Neural cell (in vitro differentiated cells): ENCODE measurements around the gene PHF23. TPM values are rescaled to one million over a fixed set of nuclear protein-coding genes. Genes with fewer than 3 reads are reported as not detected.

Experiments used
- H2AFZ ChIP-seq: fragments of 200-600, 300-800 bp; sonication (generic), shearing (Covaris generic); 2 replicates; pipeline ENCODE4 v1.6.0; 2014; ENCODE audit warnings: low read depth, mild to moderate bottlenecking, antibody characterized with exemption, low read length, moderate library complexity
- H3F3A ChIP-seq: fragments of 200-600 bp; shearing (Covaris generic); 2 replicates; pipeline ENCODE4 v1.6.1; 2016; ENCODE audit warnings: mild to moderate bottlenecking, moderate library complexity, mixed read lengths, antibody characterized with exemption, low read length; ENCODE audit not compliant: insufficient read depth, poor library complexity, severe bottlenecking
- H3K27ac ChIP-seq: fragments of 200-600, 300-800 bp; sonication (generic), shearing (Covaris generic); 2 replicates; pipeline ENCODE4 v1.5.1; 2014; ENCODE audit warnings: mild to moderate bottlenecking, low read length, moderate library complexity
- H3K27me3 ChIP-seq: fragments of 300-800, 200-600 bp; sonication (generic), shearing (Covaris generic); 2 replicates; pipeline ENCODE4 v1.6.0; 2014; ENCODE audit warnings: mild to moderate bottlenecking, low read depth, low read length, moderate library complexity; ENCODE audit not compliant: insufficient read depth
- H3K36me3 ChIP-seq: fragments of 300-800, 200-600 bp; sonication (generic), shearing (Covaris generic); 2 replicates; pipeline ENCODE4 v1.5.1; 2014; ENCODE audit warnings: mild to moderate bottlenecking, antibody characterized with exemption, low read length, moderate library complexity; ENCODE audit not compliant: insufficient read depth
- H3K4me2 ChIP-seq: fragments of 300-800, 200-600 bp; sonication (generic), shearing (Covaris generic); 2 replicates; pipeline ENCODE4 v1.6.0; 2014; ENCODE audit warnings: mild to moderate bottlenecking, low read length
- H3K4me3 ChIP-seq: fragments of 300-800, 200-600 bp; sonication (generic), shearing (Covaris generic); 2 replicates; pipeline ENCODE4 v1.5.1; 2014; ENCODE audit warnings: mild to moderate bottlenecking, low read length, moderate library complexity
- H3K79me2 ChIP-seq: fragments of 200-600 bp; shearing (Covaris generic); replicated peaks from 2 replicates; pipeline ENCODE4 v1.6.0; 2014; ENCODE audit warnings: mild to moderate bottlenecking, low read length, moderate library complexity; ENCODE audit not compliant: insufficient read depth
- H3K9ac ChIP-seq: fragments of 300-800, 200-600 bp; sonication (generic), shearing (Covaris generic); 2 replicates; pipeline ENCODE4 v1.6.1; 2016; ENCODE audit warnings: mild to moderate bottlenecking, low read length, mixed read lengths
- H3K9me2 ChIP-seq: fragments of 200-600 bp; shearing (Covaris generic); 2 replicates; pipeline ENCODE4 v1.6.1; 2016; ENCODE audit warnings: mild to moderate bottlenecking, low read length, mixed read lengths; ENCODE audit not compliant: insufficient read depth
- H3K9me3 ChIP-seq: fragments of 200-600, 300-800 bp; sonication (generic), shearing (Covaris generic); 2 replicates; pipeline ENCODE4 v1.6.1; 2016; ENCODE audit warnings: mild to moderate bottlenecking, mixed run types, low read length, moderate library complexity, mixed read lengths
- H4K20me1 ChIP-seq: fragments of 200-600 bp; shearing (Covaris generic); 2 replicates; pipeline ENCODE4 v1.6.1; 2016; ENCODE audit warnings: mild to moderate bottlenecking, mixed run types; ENCODE audit not compliant: insufficient read depth
- EP300 ChIP-seq: fragments of 450-650 bp; conservative IDR thresholded peaks from 2 replicates; pipeline ENCODE4 v1.6.1; 2014; ENCODE audit warnings: antibody characterized with exemption, mild to moderate bottlenecking, moderate library complexity; ENCODE audit not compliant: poor library complexity, severe bottlenecking
- EZH2 ChIP-seq: fragments of 200-600, 300-800 bp; shearing (Covaris generic), sonication (generic); IDR thresholded peaks from 2 replicates; pipeline ENCODE4 v1.6.1; 2014; ENCODE audit warnings: antibody characterized with exemption, low read length, borderline replicate concordance, mild to moderate bottlenecking; ENCODE audit not compliant: insufficient read depth, poor library complexity, severe bottlenecking
- MXI1 ChIP-seq: fragments of 450-650 bp; conservative IDR thresholded peaks from 2 replicates; pipeline ENCODE4 v1.6.1; 2014; ENCODE audit warnings: antibody characterized with exemption, mild to moderate bottlenecking; ENCODE audit not compliant: poor library complexity, severe bottlenecking
- POLR2AphosphoS5 ChIP-seq: IDR thresholded peaks from 2 replicates; pipeline ENCODE4 v1.6.1; 2012
- RAD21 ChIP-seq: fragments of 450-650 bp; conservative IDR thresholded peaks from 2 replicates; pipeline ENCODE4 v1.6.1; 2014; ENCODE audit warnings: antibody characterized with exemption, mild to moderate bottlenecking, moderate library complexity
- SMC3 ChIP-seq: fragments of 450-650 bp; conservative IDR thresholded peaks from 2 replicates; pipeline ENCODE4 v1.6.1; 2014; ENCODE audit warnings: antibody characterized with exemption, mild to moderate bottlenecking, moderate library complexity; ENCODE audit not compliant: poor library complexity
- TAF1 ChIP-seq: IDR thresholded peaks from 2 replicates; pipeline ENCODE4 v1.6.1; 2012; ENCODE audit warnings: low read depth
- polyA plus RNA-seq: library from polyadenylated mRNA; depleted of rRNA; stranded (reverse); fragments of >200 nt; gene quantifications from 2 replicates; pipeline ENCODE4 v1.2.3, GENCODE V29; 2014
- TF ChIP-seq, protein P1 (sequence below): IDR thresholded peaks from 2 replicates; pipeline ENCODE4 v1.6.1; 2012; ENCODE audit warnings: borderline replicate concordance
- TF ChIP-seq, protein P2 (sequence below): fragments of 450-650 bp; IDR thresholded peaks from 2 replicates; pipeline ENCODE4 v1.5.1; 2014; ENCODE audit warnings: antibody characterized with exemption, mild to moderate bottlenecking, moderate library complexity; ENCODE audit not compliant: poor library complexity, severe bottlenecking

Gene PHF23
- polyA plus RNA-seq, 1 donor from 2014 or later: 55.7 TPM

DNA sequence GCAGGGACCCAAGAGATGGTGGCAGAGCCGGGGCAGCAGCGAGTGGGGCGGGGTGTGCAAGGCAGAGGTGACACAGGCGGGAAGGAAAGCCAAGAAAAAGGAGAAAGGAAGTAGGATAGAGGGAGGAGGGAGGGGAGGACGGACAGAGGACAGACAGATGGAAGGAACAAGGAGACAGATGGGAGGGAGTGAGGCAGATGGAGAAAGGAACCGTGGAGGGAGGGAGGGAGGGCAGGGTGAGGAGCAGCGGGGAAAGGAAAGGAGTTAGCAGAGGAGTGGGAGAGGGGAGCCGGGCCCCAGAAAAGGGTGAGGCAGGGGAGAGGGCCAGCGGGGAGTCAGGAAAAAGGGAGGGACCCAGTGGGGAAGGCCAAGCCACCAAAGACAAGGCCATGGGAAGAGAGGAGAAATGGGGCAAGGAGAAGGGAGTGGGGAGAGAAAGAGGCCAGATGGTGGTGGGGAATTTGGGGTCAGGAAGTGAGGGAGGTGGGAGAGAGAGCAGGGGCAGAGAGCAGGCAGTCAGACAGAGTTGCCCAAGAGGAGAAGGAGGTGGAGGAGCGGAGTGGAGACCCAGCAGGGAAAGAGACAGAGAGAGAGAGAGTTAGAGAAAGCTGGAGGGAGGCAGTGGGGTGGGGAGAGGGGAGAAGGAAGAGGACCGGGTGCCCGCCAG lies 46.9 kb downstream of the PHF23 start:
- Histone ChIP-seq H3K27ac (no peak overlapping the region), H3K36me3 (peaks cover 11% of the 10 kb centered on the region), H3K4me3 (no peak overlapping the region), H3K9me3 (no peaks in the 10 kb centered on the region), H3K27me3 (no peaks in the 10 kb centered on the region), H3F3A (no peaks in the 10 kb centered on the region), H3K79me2 (no peaks in the 10 kb centered on the region), H3K9ac (no peak overlapping the region), H3K4me2 (no peak overlapping the region), H2AFZ (no peak overlapping the region), H3K9me2 (no peaks in the 10 kb centered on the region), H4K20me1 (no peaks in the 10 kb centered on the region)
- TF ChIP-seq SMC3: no peak
- no peak for TF ChIP-seq POLR2AphosphoS5
- TF ChIP-seq MXI1: no peak
- no peak for TF ChIP-seq RAD21
- TF ChIP-seq TAF1: no peak
- TF ChIP-seq EP300: no peak
- TF ChIP-seq, protein P1, sequence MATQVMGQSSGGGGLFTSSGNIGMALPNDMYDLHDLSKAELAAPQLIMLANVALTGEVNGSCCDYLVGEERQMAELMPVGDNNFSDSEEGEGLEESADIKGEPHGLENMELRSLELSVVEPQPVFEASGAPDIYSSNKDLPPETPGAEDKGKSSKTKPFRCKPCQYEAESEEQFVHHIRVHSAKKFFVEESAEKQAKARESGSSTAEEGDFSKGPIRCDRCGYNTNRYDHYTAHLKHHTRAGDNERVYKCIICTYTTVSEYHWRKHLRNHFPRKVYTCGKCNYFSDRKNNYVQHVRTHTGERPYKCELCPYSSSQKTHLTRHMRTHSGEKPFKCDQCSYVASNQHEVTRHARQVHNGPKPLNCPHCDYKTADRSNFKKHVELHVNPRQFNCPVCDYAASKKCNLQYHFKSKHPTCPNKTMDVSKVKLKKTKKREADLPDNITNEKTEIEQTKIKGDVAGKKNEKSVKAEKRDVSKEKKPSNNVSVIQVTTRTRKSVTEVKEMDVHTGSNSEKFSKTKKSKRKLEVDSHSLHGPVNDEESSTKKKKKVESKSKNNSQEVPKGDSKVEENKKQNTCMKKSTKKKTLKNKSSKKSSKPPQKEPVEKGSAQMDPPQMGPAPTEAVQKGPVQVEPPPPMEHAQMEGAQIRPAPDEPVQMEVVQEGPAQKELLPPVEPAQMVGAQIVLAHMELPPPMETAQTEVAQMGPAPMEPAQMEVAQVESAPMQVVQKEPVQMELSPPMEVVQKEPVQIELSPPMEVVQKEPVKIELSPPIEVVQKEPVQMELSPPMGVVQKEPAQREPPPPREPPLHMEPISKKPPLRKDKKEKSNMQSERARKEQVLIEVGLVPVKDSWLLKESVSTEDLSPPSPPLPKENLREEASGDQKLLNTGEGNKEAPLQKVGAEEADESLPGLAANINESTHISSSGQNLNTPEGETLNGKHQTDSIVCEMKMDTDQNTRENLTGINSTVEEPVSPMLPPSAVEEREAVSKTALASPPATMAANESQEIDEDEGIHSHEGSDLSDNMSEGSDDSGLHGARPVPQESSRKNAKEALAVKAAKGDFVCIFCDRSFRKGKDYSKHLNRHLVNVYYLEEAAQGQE: no peak
- TF ChIP-seq, protein P2, sequence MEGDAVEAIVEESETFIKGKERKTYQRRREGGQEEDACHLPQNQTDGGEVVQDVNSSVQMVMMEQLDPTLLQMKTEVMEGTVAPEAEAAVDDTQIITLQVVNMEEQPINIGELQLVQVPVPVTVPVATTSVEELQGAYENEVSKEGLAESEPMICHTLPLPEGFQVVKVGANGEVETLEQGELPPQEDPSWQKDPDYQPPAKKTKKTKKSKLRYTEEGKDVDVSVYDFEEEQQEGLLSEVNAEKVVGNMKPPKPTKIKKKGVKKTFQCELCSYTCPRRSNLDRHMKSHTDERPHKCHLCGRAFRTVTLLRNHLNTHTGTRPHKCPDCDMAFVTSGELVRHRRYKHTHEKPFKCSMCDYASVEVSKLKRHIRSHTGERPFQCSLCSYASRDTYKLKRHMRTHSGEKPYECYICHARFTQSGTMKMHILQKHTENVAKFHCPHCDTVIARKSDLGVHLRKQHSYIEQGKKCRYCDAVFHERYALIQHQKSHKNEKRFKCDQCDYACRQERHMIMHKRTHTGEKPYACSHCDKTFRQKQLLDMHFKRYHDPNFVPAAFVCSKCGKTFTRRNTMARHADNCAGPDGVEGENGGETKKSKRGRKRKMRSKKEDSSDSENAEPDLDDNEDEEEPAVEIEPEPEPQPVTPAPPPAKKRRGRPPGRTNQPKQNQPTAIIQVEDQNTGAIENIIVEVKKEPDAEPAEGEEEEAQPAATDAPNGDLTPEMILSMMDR: no peak
- TF ChIP-seq EZH2: no peak

DNA sequence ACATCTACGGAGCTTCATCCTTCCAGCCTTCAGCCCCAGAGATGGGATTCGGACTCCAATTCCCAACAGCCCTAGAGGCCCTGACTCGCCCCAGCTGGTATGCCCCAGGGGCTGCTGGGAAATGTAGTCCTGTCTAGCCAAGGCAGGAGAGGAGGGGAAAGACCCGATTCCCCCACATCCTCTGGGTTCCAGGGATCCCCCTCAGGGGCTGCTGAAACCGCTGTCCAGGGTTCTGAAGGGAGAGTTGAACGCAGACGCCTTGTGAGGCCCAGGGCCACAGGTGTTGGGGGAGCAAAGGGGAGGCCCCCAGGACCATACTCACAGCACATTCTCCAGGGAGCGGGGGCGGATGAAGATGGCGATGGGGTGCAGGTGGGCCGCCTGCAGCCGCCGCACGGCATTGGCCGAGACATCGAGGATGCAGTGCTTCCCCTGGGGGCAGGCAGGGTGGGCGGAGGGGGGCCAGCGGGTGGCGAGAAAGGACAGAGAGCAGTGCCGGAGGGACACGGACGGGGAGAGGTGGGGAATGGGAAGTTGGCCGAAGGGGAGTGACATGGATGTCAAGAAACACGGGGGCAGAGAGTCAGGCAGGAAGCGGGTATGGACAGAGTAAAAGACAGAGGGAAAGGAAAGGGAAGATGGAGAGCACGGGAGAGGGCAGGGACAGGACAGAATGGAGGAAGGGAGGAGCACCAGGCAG lies 47.5 kb downstream of the PHF23 start:
- Histone ChIP-seq H3K79me2 (no peaks in the 10 kb centered on the region), H4K20me1 (no peaks in the 10 kb centered on the region), H3K4me2 (no peak overlapping the region), H3K4me3 (no peak overlapping the region), H3K9ac (no peak overlapping the region), H3K27ac (no peak overlapping the region), H3K36me3 (peaks cover 11% of the 10 kb centered on the region), H3K9me2 (no peaks in the 10 kb centered on the region), H3K27me3 (no peaks in the 10 kb centered on the region), H3F3A (no peaks in the 10 kb centered on the region), H2AFZ (no peak overlapping the region), H3K9me3 (no peaks in the 10 kb centered on the region)
- TF ChIP-seq MXI1: no peak
- TF ChIP-seq, protein P1: no peak
- no peak for TF ChIP-seq TAF1
- no peak for TF ChIP-seq POLR2AphosphoS5
- TF ChIP-seq EP300: no peak
- TF ChIP-seq, protein P2: no peak
- no peak for TF ChIP-seq EZH2
- no peak for TF ChIP-seq SMC3
- no peak for TF ChIP-seq RAD21
